GM21825 (cell line): ENCODE data around the gene CD99.

ENCODE experiments used
- ATAC-seq: cut with Tn5 transposase; IDR thresholded peaks from one replicate; pipeline ENCODE4 v1.9.1; 2021; ENCODE audit warnings: mild to moderate bottlenecking, moderate library complexity; ENCODE audit not compliant: unreplicated experiment

Gene CD99

GRCh38 chrX:2697741-2698299 lies 6.7 kb downstream of the CD99 start:
- no peak for ATAC-seq

- ATAC-seq = no peak
Measured at GRCh38 chrX:2698604-2699003, 7.5 kb downstream of the CD99 start.

- ATAC-seq = no peak
Measured at GRCh38 chrX:2699959-2700358, 8.9 kb downstream of the CD99 start.

- ATAC-seq = no peak
Measured at GRCh38 chrX:2700405-2701320, 9.6 kb downstream of the CD99 start.

GRCh38 chrX:2701600-2701999 lies 10.5 kb downstream of the CD99 start:
- peak; percentile 47 for ATAC-seq

GRCh38 chrX:2703991-2704369 lies 12.9 kb downstream of the CD99 start:
- ATAC-seq = no peak

GRCh38 chrX:2705046-2705832 lies 14.1 kb downstream of the CD99 start:
- no peak for ATAC-seq

- peak; percentile 91 for ATAC-seq
Measured at GRCh38 chrX:2707334-2707760, 16.3 kb downstream of the CD99 start.

GRCh38 chrX:2708021-2708420 lies 16.9 kb downstream of the CD99 start:
- no peak for ATAC-seq

- ATAC-seq = no peak
Measured at GRCh38 chrX:2708592-2709188, 17.6 kb downstream of the CD99 start.

- no peak for ATAC-seq
Measured at GRCh38 chrX:2709556-2709955, 18.5 kb downstream of the CD99 start.

- no peak for ATAC-seq
Measured at GRCh38 chrX:2710041-2710840, 19.1 kb downstream of the CD99 start.

- no peak for ATAC-seq
Measured at GRCh38 chrX:2711441-2711840, 20.3 kb downstream of the CD99 start.

- no peak for ATAC-seq
Measured at GRCh38 chrX:2712428-2712827, 21.3 kb downstream of the CD99 start.

GRCh38 chrX:2712890-2713840 lies 22.1 kb downstream of the CD99 start:
- ATAC-seq = no peak

- no peak for ATAC-seq
Measured at GRCh38 chrX:2714551-2714950, 23.5 kb downstream of the CD99 start.

GRCh38 chrX:2715066-2715600 lies 24.0 kb downstream of the CD99 start:
- no peak for ATAC-seq

GRCh38 chrX:2717312-2717711 lies 26.2 kb downstream of the CD99 start:
- no peak for ATAC-seq

GRCh38 chrX:2718821-2719220 lies 27.7 kb downstream of the CD99 start:
- no peak for ATAC-seq
